ENCODE data around the gene CAMTA1. TPM values are rescaled to one million over a fixed set of nuclear protein-coding genes. Genes with fewer than 3 reads are reported as not detected.

Gene CAMTA1
- polyA plus RNA-seq, 1 of the 3 experiments (the other 2 are of a cell fraction), result 63.1 TPM

DNA sequence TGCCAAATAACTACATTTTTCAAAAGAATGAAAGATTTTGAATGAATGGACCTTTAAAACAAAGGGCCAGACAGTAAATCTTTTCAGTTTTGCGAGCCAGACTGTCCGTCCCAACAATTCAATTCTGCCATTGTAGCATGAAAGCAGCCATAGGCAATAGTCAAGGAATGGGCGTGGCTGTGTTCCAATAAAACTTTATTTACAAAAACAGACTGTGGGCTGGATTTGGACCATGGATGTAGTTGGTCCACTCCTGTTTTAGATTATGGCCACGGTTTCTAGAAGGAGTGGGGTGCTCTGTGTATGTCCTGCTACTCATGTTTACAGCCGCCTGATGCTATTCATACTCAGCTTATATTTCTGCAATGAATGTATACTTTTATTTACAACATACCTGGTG, 474.7 kb downstream of the CAMTA1 start:
- CTCF ChIA-PET, result interaction anchor here (0.9 kb wide), 1 partner anchor 8 kb away, joined by 3 read pairs; no protein-coding TSS in a partner anchor
- WGBS (ENCODE audit: low lambda C conversion rate), result 83% methylated on average over 5 of the region's 5 CpGs

GRCh38 chr1:7261490-7261889, 476.2 kb downstream of the CAMTA1 start:
- Histone ChIP-seq H3K27ac (ENCODE audit: low read depth in 2 of 2, low read length in 1 of 2) (no peak overlapping the region), H3K9me3 (no peaks in the 10 kb centered on the region), H3K79me2 (ENCODE audit: insufficient read depth) (no peaks in the 10 kb centered on the region), H3K36me3 (replicated peaks in 1 of 2; ENCODE audit: control insufficient read depth in 1 of 2, insufficient read depth in 2 of 2, low read length in 1 of 2) (no peaks in the 10 kb centered on the region), H3K9me2 (no peaks in the 10 kb centered on the region), H3K4me1 (ENCODE audit: control insufficient read depth in 1 of 2, insufficient read depth in 2 of 2, low read depth in 1 of 2, low read length in 1 of 2) (peaks cover 0 to 33% of the 10 kb centered on the region in 2 experiments; a peak in 2 of 4 replicates), H3F3A (replicated peaks; ENCODE audit: insufficient read depth) (no peaks in the 10 kb centered on the region), H4K20me1 (ENCODE audit: insufficient read depth) (no peaks in the 10 kb centered on the region), H3K9ac (no peak overlapping the region), H3K27me3 (ENCODE audit: insufficient read depth) (no peaks in the 10 kb centered on the region), H3K4me3 (ENCODE audit: low read depth in 2 of 2, low read length in 1 of 2) (no peak overlapping the region), H3K4me2 (no peak overlapping the region), H2AFZ (ENCODE audit: low read depth) (no peak overlapping the region)
- WGBS (ENCODE audit: low lambda C conversion rate), result 98% methylated on average over 5 of the region's 8 CpGs
- no peak for DNase-seq
- no peak for TF ChIP-seq FOSL2 (IDR thresholded peaks at IDR 0.05; ENCODE audit: borderline replicate concordance, low read depth)
- no peak for TF ChIP-seq FOXM1 (IDR thresholded peaks at IDR 0.05; ENCODE audit: low read depth)
- TF ChIP-seq RXRA (IDR thresholded peaks at IDR 0.05; ENCODE audit: borderline replicate concordance, low read depth), result no peak
- CTCF ChIA-PET, result interaction anchor here (1.1 kb wide), 1 partner anchor 54 kb away, joined by 3 read pairs; no protein-coding TSS in a partner anchor
- POLR2A ChIA-PET, result no interaction called here

More for the DNA sequence above, 474.7 kb downstream of the CAMTA1 start:
- Histone ChIP-seq H3K79me2 (ENCODE audit: insufficient read depth) (no peaks in the 10 kb centered on the region), H2AFZ (ENCODE audit: low read depth) (no peak overlapping the region), H3K27ac (ENCODE audit: low read depth in 2 of 2, low read length in 1 of 2) (no peak overlapping the region), H3F3A (replicated peaks; ENCODE audit: insufficient read depth) (no peaks in the 10 kb centered on the region), H3K27me3 (ENCODE audit: insufficient read depth) (no peaks in the 10 kb centered on the region), H3K9me3 (no peaks in the 10 kb centered on the region), H3K4me2 (no peak overlapping the region), H3K36me3 (replicated peaks in 1 of 2; ENCODE audit: control insufficient read depth in 1 of 2, insufficient read depth in 2 of 2, low read length in 1 of 2) (no peaks in the 10 kb centered on the region), H4K20me1 (ENCODE audit: insufficient read depth) (no peaks in the 10 kb centered on the region), H3K4me1 (ENCODE audit: control insufficient read depth in 1 of 2, insufficient read depth in 2 of 2, low read depth in 1 of 2, low read length in 1 of 2) (peaks cover 0 to 28% of the 10 kb centered on the region in 2 experiments; a peak in 2 of 4 replicates), H3K4me3 (ENCODE audit: low read depth in 2 of 2, low read length in 1 of 2) (no peak overlapping the region), H3K9ac (no peak overlapping the region), H3K9me2 (no peaks in the 10 kb centered on the region)
- TF ChIP-seq TCF12 (IDR thresholded peaks at IDR 0.05) (no peak), FOSL2 (IDR thresholded peaks at IDR 0.05; ENCODE audit: borderline replicate concordance, low read depth) (no peak), RAD21 (IDR thresholded peaks at IDR 0.05; ENCODE audit: low read length) (no peak)
- POLR2A ChIA-PET, result no interaction called here
- DNase-seq, result no peak

GRCh38 chr1:7262611-7263010, 477.4 kb downstream of the CAMTA1 start:
- peaks cover 0 to 36% of the 10 kb centered on the region in 2 experiments; a peak in 2 of 4 replicates for H3K4me1 ChIP-seq (ENCODE audit: control insufficient read depth in 1 of 2, insufficient read depth in 2 of 2, low read depth in 1 of 2, low read length in 1 of 2)
- no peak for DNase-seq
- no peak overlapping the region for H3K4me3 ChIP-seq (ENCODE audit: low read depth in 2 of 2, low read length in 1 of 2)
- H3K36me3 ChIP-seq (replicated peaks in 1 of 2; ENCODE audit: control insufficient read depth in 1 of 2, insufficient read depth in 2 of 2, low read length in 1 of 2), result no peaks in the 10 kb centered on the region
- H3K9me3 ChIP-seq, result no peaks in the 10 kb centered on the region
- no peaks in the 10 kb centered on the region for H3K9me2 ChIP-seq
- H3K79me2 ChIP-seq (ENCODE audit: insufficient read depth), result no peaks in the 10 kb centered on the region
- no peak overlapping the region for H3K9ac ChIP-seq
- 85% methylated on average over 4 of the region's 6 CpGs for WGBS (ENCODE audit: low lambda C conversion rate)
- no peak overlapping the region for H2AFZ ChIP-seq (ENCODE audit: low read depth)
- H3K27ac ChIP-seq (ENCODE audit: low read depth in 2 of 2, low read length in 1 of 2), result no peak overlapping the region
- H4K20me1 ChIP-seq (ENCODE audit: insufficient read depth), result no peaks in the 10 kb centered on the region
- no peaks in the 10 kb centered on the region for H3F3A ChIP-seq (replicated peaks; ENCODE audit: insufficient read depth)
- ChIA-PET CTCF (interaction anchor here (1.0 to 1.4 kb wide), 3 partner anchors 121 to 386 kb away, joined by 3 to 7 read pairs (median 3); no protein-coding TSS in a partner anchor), POLR2A (no interaction called here)
- H3K27me3 ChIP-seq (ENCODE audit: insufficient read depth), result no peaks in the 10 kb centered on the region
- H3K4me2 ChIP-seq, result no peak overlapping the region
- TF ChIP-seq NRF1 (IDR thresholded peaks at IDR 0.05; ENCODE audit: low read depth, low read length), result no peak
- TF ChIP-seq RXRA (IDR thresholded peaks at IDR 0.05; ENCODE audit: borderline replicate concordance, low read depth), result no peak
- no peak for TF ChIP-seq CHD2 (IDR thresholded peaks at IDR 0.05; ENCODE audit: low read length, partially characterized antibody)
- TF ChIP-seq, protein P1, sequence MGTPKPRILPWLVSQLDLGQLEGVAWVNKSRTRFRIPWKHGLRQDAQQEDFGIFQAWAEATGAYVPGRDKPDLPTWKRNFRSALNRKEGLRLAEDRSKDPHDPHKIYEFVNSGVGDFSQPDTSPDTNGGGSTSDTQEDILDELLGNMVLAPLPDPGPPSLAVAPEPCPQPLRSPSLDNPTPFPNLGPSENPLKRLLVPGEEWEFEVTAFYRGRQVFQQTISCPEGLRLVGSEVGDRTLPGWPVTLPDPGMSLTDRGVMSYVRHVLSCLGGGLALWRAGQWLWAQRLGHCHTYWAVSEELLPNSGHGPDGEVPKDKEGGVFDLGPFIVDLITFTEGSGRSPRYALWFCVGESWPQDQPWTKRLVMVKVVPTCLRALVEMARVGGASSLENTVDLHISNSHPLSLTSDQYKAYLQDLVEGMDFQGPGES (IDR thresholded peaks at IDR 0.05; ENCODE audit: low read depth, low read length), result no peak
- TF ChIP-seq, protein P2, sequence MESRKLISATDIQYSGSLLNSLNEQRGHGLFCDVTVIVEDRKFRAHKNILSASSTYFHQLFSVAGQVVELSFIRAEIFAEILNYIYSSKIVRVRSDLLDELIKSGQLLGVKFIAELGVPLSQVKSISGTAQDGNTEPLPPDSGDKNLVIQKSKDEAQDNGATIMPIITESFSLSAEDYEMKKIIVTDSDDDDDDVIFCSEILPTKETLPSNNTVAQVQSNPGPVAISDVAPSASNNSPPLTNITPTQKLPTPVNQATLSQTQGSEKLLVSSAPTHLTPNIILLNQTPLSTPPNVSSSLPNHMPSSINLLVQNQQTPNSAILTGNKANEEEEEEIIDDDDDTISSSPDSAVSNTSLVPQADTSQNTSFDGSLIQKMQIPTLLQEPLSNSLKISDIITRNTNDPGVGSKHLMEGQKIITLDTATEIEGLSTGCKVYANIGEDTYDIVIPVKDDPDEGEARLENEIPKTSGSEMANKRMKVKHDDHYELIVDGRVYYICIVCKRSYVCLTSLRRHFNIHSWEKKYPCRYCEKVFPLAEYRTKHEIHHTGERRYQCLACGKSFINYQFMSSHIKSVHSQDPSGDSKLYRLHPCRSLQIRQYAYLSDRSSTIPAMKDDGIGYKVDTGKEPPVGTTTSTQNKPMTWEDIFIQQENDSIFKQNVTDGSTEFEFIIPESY (IDR thresholded peaks at IDR 0.05; ENCODE audit: borderline replicate concordance, low read depth), result no peak
- TF ChIP-seq, protein P3, sequence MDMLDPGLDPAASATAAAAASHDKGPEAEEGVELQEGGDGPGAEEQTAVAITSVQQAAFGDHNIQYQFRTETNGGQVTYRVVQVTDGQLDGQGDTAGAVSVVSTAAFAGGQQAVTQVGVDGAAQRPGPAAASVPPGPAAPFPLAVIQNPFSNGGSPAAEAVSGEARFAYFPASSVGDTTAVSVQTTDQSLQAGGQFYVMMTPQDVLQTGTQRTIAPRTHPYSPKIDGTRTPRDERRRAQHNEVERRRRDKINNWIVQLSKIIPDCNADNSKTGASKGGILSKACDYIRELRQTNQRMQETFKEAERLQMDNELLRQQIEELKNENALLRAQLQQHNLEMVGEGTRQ (IDR thresholded peaks at IDR 0.05; ENCODE audit: borderline replicate concordance, low read depth, low read length), result no peak
- TF ChIP-seq GABPA (IDR thresholded peaks at IDR 0.05; ENCODE audit: low read depth), result no peak
- no peak for TF ChIP-seq JUND (IDR thresholded peaks at IDR 0.05)
- TF ChIP-seq NFIC (IDR thresholded peaks at IDR 0.05; ENCODE audit: borderline replicate concordance), result no peak
- TF ChIP-seq GATA2 (CRISPR knock-in tag; IDR thresholded peaks at IDR 0.05), result no peak
- TF ChIP-seq SMC3 (IDR thresholded peaks at IDR 0.05; ENCODE audit: low read depth, low read length), result no peak
- TF ChIP-seq, protein P4, sequence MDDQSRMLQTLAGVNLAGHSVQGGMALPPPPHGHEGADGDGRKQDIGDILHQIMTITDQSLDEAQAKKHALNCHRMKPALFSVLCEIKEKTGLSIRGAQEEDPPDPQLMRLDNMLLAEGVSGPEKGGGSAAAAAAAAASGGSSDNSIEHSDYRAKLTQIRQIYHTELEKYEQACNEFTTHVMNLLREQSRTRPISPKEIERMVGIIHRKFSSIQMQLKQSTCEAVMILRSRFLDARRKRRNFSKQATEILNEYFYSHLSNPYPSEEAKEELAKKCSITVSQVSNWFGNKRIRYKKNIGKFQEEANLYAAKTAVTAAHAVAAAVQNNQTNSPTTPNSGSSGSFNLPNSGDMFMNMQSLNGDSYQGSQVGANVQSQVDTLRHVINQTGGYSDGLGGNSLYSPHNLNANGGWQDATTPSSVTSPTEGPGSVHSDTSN (IDR thresholded peaks at IDR 0.05), result no peak
- no peak for TF ChIP-seq FOXJ3 (CRISPR knock-in tag; IDR thresholded peaks at IDR 0.05)
- no peak for TF ChIP-seq TCF12 (IDR thresholded peaks at IDR 0.05)
- no peak for TF ChIP-seq RAD21 (IDR thresholded peaks at IDR 0.05; ENCODE audit: low read length)
- TF ChIP-seq EZH2phosphoT487 (IDR thresholded peaks at IDR 0.05; ENCODE audit: borderline replicate concordance, low read depth), result no peak
